AG10803 (cell line): ENCODE measurements around the gene DENND5B.

ENCODE experiments used
- DNase-seq: peaks from one replicate; pipeline ENCODE4 v3.0.0; 2010; ENCODE audit warnings: low read depth
- H3K4me3 ChIP-seq: 2 replicates; pipeline ENCODE4 v1.5.1; 2011; ENCODE audit warnings: mild to moderate bottlenecking, low read length, control low read depth
- CTCF ChIP-seq: conservative IDR thresholded peaks from 2 replicates; pipeline ENCODE4 v1.5.1; 2011; ENCODE audit warnings: mild to moderate bottlenecking, low read length, control low read depth, inconsistent platforms

DENND5B gene

GRCh38 chr12:31362115-31362758 is 228.7 kb downstream of the DENND5B start:
- no peak for DNase-seq
- TF ChIP-seq CTCF: no peak
- no peak overlapping the region for H3K4me3 ChIP-seq

- no peak overlapping the region for H3K4me3 ChIP-seq
- DNase-seq: no peak
- no peak for TF ChIP-seq CTCF
Measured at GRCh38 chr12:31361730-31362114, 229.2 kb downstream of the DENND5B start.

GRCh38 chr12:31355747-31356107 is 235.2 kb downstream of the DENND5B start:
- DNase-seq: no peak
- no peak overlapping the region for H3K4me3 ChIP-seq
- no peak for TF ChIP-seq CTCF

GRCh38 chr12:31353750-31354708 is 236.9 kb downstream of the DENND5B start:
- no peak for DNase-seq
- no peak for TF ChIP-seq CTCF
- no peak overlapping the region for H3K4me3 ChIP-seq

- TF ChIP-seq CTCF: no peak
- H3K4me3 ChIP-seq: no peak overlapping the region
- no peak for DNase-seq
Measured at GRCh38 chr12:31346267-31346666, 244.7 kb downstream of the DENND5B start.

GRCh38 chr12:31343139-31343538 is 247.8 kb downstream of the DENND5B start:
- DNase-seq: no peak
- H3K4me3 ChIP-seq: no peak overlapping the region
- TF ChIP-seq CTCF: no peak

- TF ChIP-seq CTCF: no peak
- DNase-seq: no peak
Measured at GRCh38 chr12:31342286-31342685, 248.7 kb downstream of the DENND5B start.

More at GRCh38 chr12:31342286-31342685, 248.7 kb downstream of the DENND5B start:
- H3K4me3 ChIP-seq: no peak overlapping the region
